Brain microvascular endothelial cell (primary cell): ENCODE results near the gene CUL4A.

Experiments
- DNase-seq: peaks from one replicate; pipeline ENCODE4 v3.0.0-alpha.2; 2020
- H3K27ac ChIP-seq: fragments of 250-450 bp; sonication (Bioruptor Pico); 2 replicates; pipeline ENCODE4 v1.5.1; 2020; ENCODE audit warnings: mild to moderate bottlenecking, moderate library complexity
- H3K27me3 ChIP-seq: fragments of 250-450 bp; sonication (Bioruptor Pico); replicated peaks from 2 replicates; pipeline ENCODE4 v1.5.1; 2020; ENCODE audit warnings: mild to moderate bottlenecking
- H3K36me3 ChIP-seq: fragments of 250-450 bp; sonication (Bioruptor Pico); replicated peaks from 2 replicates; pipeline ENCODE4 v1.5.1; 2020; ENCODE audit warnings: mild to moderate bottlenecking
- H3K4me3 ChIP-seq: 2 replicates; pipeline ENCODE4 v1.5.1; 2011; ENCODE audit warnings: low read depth, mild to moderate bottlenecking, control low read depth, low read length, moderate library complexity
- CTCF ChIP-seq: IDR thresholded peaks from 2 replicates; pipeline ENCODE4 v1.5.1; 2011; ENCODE audit warnings: low read depth, mild to moderate bottlenecking, moderate library complexity, low read length, control low read depth, inconsistent platforms; ENCODE audit errors: missing control alignments
- in situ Hi-C: cut with HindIII; loops from 2 replicates; pipeline ENCODE4 v1.10.0; 2017; ENCODE audit warnings: low sequenced_read_pairs, low pct_ligation_motif_present

CUL4A gene

GRCh38 chr13:113169277-113170272 lies 39.8 kb upstream of the CUL4A start:
- no peak for TF ChIP-seq CTCF
- no peak for DNase-seq
- Histone ChIP-seq H3K27me3 (no peaks in the 10 kb centered on the region), H3K4me3 (no peak overlapping the region), H3K27ac (no peak overlapping the region), H3K36me3 (peaks cover 24% of the 10 kb centered on the region)
- in situ Hi-C loops: no loop called here

GRCh38 chr13:113170511-113170910 lies 38.9 kb upstream of the CUL4A start:
- Histone ChIP-seq H3K27ac (no peak overlapping the region), H3K36me3 (peaks cover 32% of the 10 kb centered on the region), H3K27me3 (no peaks in the 10 kb centered on the region), H3K4me3 (no peak overlapping the region)
- DNase-seq: no peak
- in situ Hi-C loops: no loop called here
- TF ChIP-seq CTCF: no peak

GRCh38 chr13:113171250-113172125 lies 37.9 kb upstream of the CUL4A start:
- in situ Hi-C loops: no loop called here
- Histone ChIP-seq H3K4me3 (no peak overlapping the region), H3K27me3 (no peaks in the 10 kb centered on the region), H3K36me3 (peaks cover 36% of the 10 kb centered on the region), H3K27ac (no peak overlapping the region)
- DNase-seq: no peak
- no peak for TF ChIP-seq CTCF

- no peak for TF ChIP-seq CTCF
These were observed 36.9 kb upstream of the CUL4A start for GRCh38 chr13:113172419-113172926.

GRCh38 chr13:113176280-113176679 lies 33.1 kb upstream of the CUL4A start:
- Histone ChIP-seq H3K36me3 (peaks cover 45% of the 10 kb centered on the region), H3K27ac (no peak overlapping the region)
- in situ Hi-C loops: no loop called here

More at GRCh38 chr13:113172419-113172926, 36.9 kb upstream of the CUL4A start:
- in situ Hi-C loops: no loop called here
- no peak for DNase-seq
- Histone ChIP-seq H3K27me3 (no peaks in the 10 kb centered on the region), H3K27ac (no peak overlapping the region), H3K36me3 (peaks cover 41% of the 10 kb centered on the region), H3K4me3 (no peak overlapping the region)

More at GRCh38 chr13:113176280-113176679, 33.1 kb upstream of the CUL4A start:
- TF ChIP-seq CTCF: no peak
- Histone ChIP-seq H3K27me3 (no peaks in the 10 kb centered on the region), H3K4me3 (no peak overlapping the region)
- DNase-seq: no peak
